ENCODE measurements around the gene RUFY2.

The RUFY2 gene

GRCh38 chr10:68302871-68303270 lies 104.2 kb downstream of the RUFY2 start:
- TF ChIP-seq ARNTL (CRISPR knock-in tag; IDR thresholded peaks at IDR 0.05; ENCODE audit: borderline replicate concordance, low read depth) = no peak
- TF ChIP-seq ZFP3 (CRISPR knock-in tag; IDR thresholded peaks at IDR 0.05) = no peak
- no peak for TF ChIP-seq SNAI2 (CRISPR knock-in tag; IDR thresholded peaks at IDR 0.05)
- no peak for TF ChIP-seq TOX (CRISPR knock-in tag; IDR thresholded peaks at IDR 0.05; ENCODE audit: borderline replicate concordance)
- TF ChIP-seq RARB (CRISPR knock-in tag; IDR thresholded peaks at IDR 0.05) = no peak
- no peak for TF ChIP-seq ZNF70 (CRISPR knock-in tag; IDR thresholded peaks at IDR 0.05)
- no peak for TF ChIP-seq CREB5 (CRISPR knock-in tag; IDR thresholded peaks at IDR 0.05; ENCODE audit: low read depth)
- TF ChIP-seq GLIS3 (CRISPR knock-in tag; IDR thresholded peaks at IDR 0.05) = no peak
- TF ChIP-seq POU6F1 (CRISPR knock-in tag; IDR thresholded peaks at IDR 0.05; ENCODE audit: borderline replicate concordance, low read depth) = no peak
- TF ChIP-seq ISL1 (CRISPR knock-in tag; IDR thresholded peaks at IDR 0.05) = no peak
- no peak for TF ChIP-seq TCF4 (CRISPR knock-in tag; IDR thresholded peaks at IDR 0.05; ENCODE audit: borderline replicate concordance)
- no peak for TF ChIP-seq OSR1 (CRISPR knock-in tag; IDR thresholded peaks at IDR 0.05)
- no peak for TF ChIP-seq CSRNP3 (CRISPR knock-in tag; IDR thresholded peaks at IDR 0.05)
- no peak for TF ChIP-seq ZNF565 (CRISPR knock-in tag; conservative IDR thresholded peaks at IDR 0.05; ENCODE audit: low read depth)
- TF ChIP-seq TSHZ2 (CRISPR knock-in tag; IDR thresholded peaks at IDR 0.05) = no peak
- TF ChIP-seq ZC3H10 (CRISPR knock-in tag; IDR thresholded peaks at IDR 0.05) = no peak
- no peak for TF ChIP-seq PPARA (CRISPR knock-in tag; IDR thresholded peaks at IDR 0.05; ENCODE audit: borderline replicate concordance)
- TF ChIP-seq BACH2 (CRISPR knock-in tag; IDR thresholded peaks at IDR 0.05; ENCODE audit: borderline replicate concordance) = no peak
- no peak for TF ChIP-seq ESRRG (CRISPR knock-in tag; IDR thresholded peaks at IDR 0.05)
- TF ChIP-seq ZFP30 (CRISPR knock-in tag; IDR thresholded peaks at IDR 0.05) = no peak
- ATAC-seq = no peak

GRCh38 chr10:68302503-68302823 lies 104.6 kb downstream of the RUFY2 start:
- TF ChIP-seq ZFP3 (CRISPR knock-in tag; IDR thresholded peaks at IDR 0.05) = no peak
- no peak for TF ChIP-seq TCF4 (CRISPR knock-in tag; IDR thresholded peaks at IDR 0.05; ENCODE audit: borderline replicate concordance)
- TF ChIP-seq CREB5 (CRISPR knock-in tag; IDR thresholded peaks at IDR 0.05; ENCODE audit: low read depth) = no peak
- TF ChIP-seq ARNTL (CRISPR knock-in tag; IDR thresholded peaks at IDR 0.05; ENCODE audit: borderline replicate concordance, low read depth) = no peak
- TF ChIP-seq RARB (CRISPR knock-in tag; IDR thresholded peaks at IDR 0.05) = no peak
- TF ChIP-seq GLIS3 (CRISPR knock-in tag; IDR thresholded peaks at IDR 0.05) = no peak
- no peak for TF ChIP-seq BACH2 (CRISPR knock-in tag; IDR thresholded peaks at IDR 0.05; ENCODE audit: borderline replicate concordance)
- TF ChIP-seq ZNF565 (CRISPR knock-in tag; conservative IDR thresholded peaks at IDR 0.05; ENCODE audit: low read depth) = no peak
- no peak for TF ChIP-seq OSR1 (CRISPR knock-in tag; IDR thresholded peaks at IDR 0.05)
- TF ChIP-seq PATZ1 (CRISPR knock-in tag; IDR thresholded peaks at IDR 0.05; ENCODE audit: borderline replicate concordance) = no peak
- TF ChIP-seq ESRRG (CRISPR knock-in tag; IDR thresholded peaks at IDR 0.05) = no peak
- no peak for TF ChIP-seq ZC3H10 (CRISPR knock-in tag; IDR thresholded peaks at IDR 0.05)
- TF ChIP-seq ZFP30 (CRISPR knock-in tag; IDR thresholded peaks at IDR 0.05) = no peak
- TF ChIP-seq ZNF70 (CRISPR knock-in tag; IDR thresholded peaks at IDR 0.05) = no peak
- TF ChIP-seq ISL1 (CRISPR knock-in tag; IDR thresholded peaks at IDR 0.05) = no peak
- TF ChIP-seq TSHZ2 (CRISPR knock-in tag; IDR thresholded peaks at IDR 0.05) = no peak

More at GRCh38 chr10:68302503-68302823, 104.6 kb downstream of the RUFY2 start:
- ATAC-seq = peak; percentile 25; the same call in 2 of the 3 replicates

Measured in SK-N-SH treated with all-trans-retinoic acid at 6 μM for 48 hours (cell line).